Mesendoderm (in vitro differentiated cells): Measurements from ENCODE around the gene IBTK.
"Not testable (repeated sequence)": the region's sequence is repeated elsewhere in the genome, so short reads cannot be mapped to it uniquely, and the experiment has no call there.

Experiments
- DNase-seq: peaks from one replicate; pipeline ENCODE4 v3.0.0; 2013
- H2AK5ac ChIP-seq: 2 replicates; pipeline ENCODE4 v1.6.1; 2013; ENCODE audit warnings: low read length, inconsistent platforms
- H2BK120ac ChIP-seq: 2 replicates; pipeline ENCODE4 v1.6.1; 2013; ENCODE audit warnings: low read depth, mild to moderate bottlenecking, low read length, moderate library complexity, mixed read lengths
- H2BK15ac ChIP-seq: replicated peaks from 2 replicates; pipeline ENCODE4 v1.6.1; 2013; ENCODE audit warnings: low read depth, mild to moderate bottlenecking, moderate library complexity
- H2BK5ac ChIP-seq: 2 replicates; pipeline ENCODE4 v1.6.1; 2013; ENCODE audit warnings: low read length, inconsistent platforms
- H3K18ac ChIP-seq: 2 replicates; pipeline ENCODE4 v1.6.1; 2013; ENCODE audit warnings: mild to moderate bottlenecking, low read length, mixed read lengths
- H3K23ac ChIP-seq: one replicate; pipeline ENCODE4 v1.6.1; 2013; ENCODE audit warnings: low read length
- H3K27ac ChIP-seq: 2 replicates; pipeline ENCODE4 v1.5.1; 2013; ENCODE audit warnings: low read depth, mild to moderate bottlenecking, inconsistent platforms, low read length, moderate library complexity
- H3K27me3 ChIP-seq: 2 replicates; pipeline ENCODE4 v1.6.1; 2013; ENCODE audit warnings: low read length, control low read depth, mild to moderate bottlenecking, inconsistent platforms; ENCODE audit not compliant: insufficient read depth, poor library complexity
- H3K36me3 ChIP-seq: 2 replicates; pipeline ENCODE4 v1.6.1; 2013; ENCODE audit warnings: low read length, inconsistent platforms; ENCODE audit not compliant: control insufficient read depth, insufficient read depth
- H3K4ac ChIP-seq: one replicate; pipeline ENCODE4 v1.6.1; 2013; ENCODE audit warnings: low read depth, mild to moderate bottlenecking, low read length, moderate library complexity
- H3K4me1 ChIP-seq: 2 replicates; pipeline ENCODE4 v1.6.1; 2013; ENCODE audit warnings: low read depth, low read length, inconsistent platforms; ENCODE audit not compliant: control insufficient read depth
- H3K4me2 ChIP-seq: 2 replicates; pipeline ENCODE4 v1.6.1; 2013; ENCODE audit warnings: low read length
- H3K4me3 ChIP-seq: 2 replicates; pipeline ENCODE4 v1.5.1; 2013; ENCODE audit warnings: mild to moderate bottlenecking, low read length
- H3K56ac ChIP-seq: one replicate; pipeline ENCODE4 v1.6.1; 2013; ENCODE audit warnings: low read length
- H3K79me1 ChIP-seq: 2 replicates; pipeline ENCODE4 v1.6.1; 2013; ENCODE audit warnings: low read length, inconsistent platforms
- H3K79me2 ChIP-seq: 2 replicates; pipeline ENCODE4 v1.6.1; 2013; ENCODE audit warnings: mild to moderate bottlenecking, low read length; ENCODE audit not compliant: control insufficient read depth, insufficient read depth
- H3K9ac ChIP-seq: 2 replicates; pipeline ENCODE4 v1.6.1; 2013; ENCODE audit warnings: low read length, inconsistent platforms
- H4K5ac ChIP-seq: one replicate; pipeline ENCODE4 v1.6.1; 2013; ENCODE audit warnings: low read length
- H4K8ac ChIP-seq: one replicate; pipeline ENCODE4 v1.6.1; 2013; ENCODE audit warnings: low read depth, mild to moderate bottlenecking, control low read depth, low read length, moderate library complexity
- WGBS: extraction: QIAGEN DNeasy Blood & Tissue Kit; methylation state at CpG from one replicate; pipeline ENCODE4 v1.1.7; 2013; ENCODE audit warnings: low lambda C conversion rate, missing lambda C conversion rate; ENCODE audit not compliant: insufficient coverage; ENCODE audit errors: extremely low coverage; 5-methylcytosine and 5-hydroxymethylcytosine counted together

The IBTK gene

DNA sequence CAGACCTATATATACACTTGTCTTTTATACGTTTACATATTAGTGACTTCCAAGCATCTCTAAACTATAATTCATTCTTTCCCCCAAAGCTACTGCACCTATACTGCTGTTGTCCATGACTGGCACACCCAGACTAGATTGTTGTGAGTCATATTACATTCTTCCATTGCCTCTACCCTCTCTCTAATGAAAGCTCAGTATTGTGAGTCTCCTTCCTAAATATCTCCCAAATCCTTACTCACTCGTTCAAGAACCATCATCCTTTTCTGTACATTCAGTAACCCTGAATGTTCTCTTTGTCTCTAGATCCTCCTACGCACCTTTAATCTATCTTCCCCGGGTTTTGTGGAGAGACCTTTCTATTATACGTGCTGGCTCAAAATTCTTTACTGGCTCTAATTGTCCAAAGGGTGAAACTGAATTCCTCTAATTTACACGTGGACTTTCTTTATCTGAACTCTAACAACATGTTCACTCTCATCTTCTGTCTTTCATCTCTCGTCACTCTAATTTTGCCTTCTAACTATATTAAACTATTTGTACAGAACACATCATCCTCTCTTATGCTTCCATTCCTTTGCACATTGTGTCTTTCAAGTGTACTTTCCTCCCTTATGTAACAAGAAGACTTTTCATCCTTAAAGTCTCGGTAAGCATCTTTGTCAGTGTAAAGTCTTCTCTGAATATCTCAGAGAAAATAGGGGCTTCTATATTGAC is 109.3 kb downstream of the IBTK start:
- Histone ChIP-seq H2BK15ac (no peak overlapping the region), H3K79me1 (no peaks in the 10 kb centered on the region), H2BK120ac (no peak overlapping the region), H3K18ac (no peak overlapping the region), H3K9ac (no peak overlapping the region), H3K79me2 (no peaks in the 10 kb centered on the region), H3K4me3 (no peak overlapping the region), H3K4ac (no peak overlapping the region), H3K56ac (no peak overlapping the region), H4K5ac (no peak overlapping the region), H3K4me2 (no peak overlapping the region), H3K36me3 (no peaks in the 10 kb centered on the region), H3K27ac (no peak overlapping the region), H4K8ac (no peak overlapping the region), H3K27me3 (no peaks in the 10 kb centered on the region), H2AK5ac (no peak overlapping the region), H3K4me1 (no peaks in the 10 kb centered on the region), H3K23ac (no peak overlapping the region), H2BK5ac (no peak overlapping the region)
- WGBS, result no CpG with 5 or more reads among the region's 8 CpGs
- DNase-seq, result no peak

DNA sequence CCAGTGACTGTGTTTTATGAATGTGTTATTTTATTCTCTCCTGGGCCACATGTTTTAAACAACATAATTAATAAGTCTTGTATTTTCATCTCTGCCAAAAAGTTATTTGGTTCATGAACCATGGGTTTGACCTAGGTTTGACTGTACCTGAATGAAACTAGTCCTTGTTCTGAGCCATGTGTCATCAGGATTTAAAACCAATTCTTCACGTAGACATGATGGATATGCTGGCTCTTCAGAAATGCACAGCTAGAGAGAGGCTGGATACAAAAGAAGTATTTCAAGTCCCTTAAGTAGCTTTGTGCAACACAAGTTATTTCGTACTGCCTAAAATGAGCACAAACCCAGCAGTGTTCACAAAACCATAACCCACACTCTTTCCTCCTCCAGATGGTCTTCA is 116.1 kb downstream of the IBTK start:
- DNase-seq, result no peak
- Histone ChIP-seq H3K9ac (no peak overlapping the region), H3K27me3 (no peaks in the 10 kb centered on the region), H3K56ac (no peak overlapping the region), H3K27ac (no peak overlapping the region), H3K23ac (no peak overlapping the region), H3K79me2 (no peaks in the 10 kb centered on the region), H2BK15ac (no peak overlapping the region), H3K18ac (no peak overlapping the region), H3K4ac (no peak overlapping the region), H4K8ac (no peak overlapping the region), H4K5ac (no peak overlapping the region), H3K36me3 (no peaks in the 10 kb centered on the region), H3K4me3 (no peak overlapping the region), H2BK120ac (no peak overlapping the region), H2AK5ac (no peak overlapping the region), H3K79me1 (no peaks in the 10 kb centered on the region), H2BK5ac (no peak overlapping the region), H3K4me1 (no peaks in the 10 kb centered on the region), H3K4me2 (no peak overlapping the region)
- no CpG with 5 or more reads among the region's 2 CpGs for WGBS

DNA sequence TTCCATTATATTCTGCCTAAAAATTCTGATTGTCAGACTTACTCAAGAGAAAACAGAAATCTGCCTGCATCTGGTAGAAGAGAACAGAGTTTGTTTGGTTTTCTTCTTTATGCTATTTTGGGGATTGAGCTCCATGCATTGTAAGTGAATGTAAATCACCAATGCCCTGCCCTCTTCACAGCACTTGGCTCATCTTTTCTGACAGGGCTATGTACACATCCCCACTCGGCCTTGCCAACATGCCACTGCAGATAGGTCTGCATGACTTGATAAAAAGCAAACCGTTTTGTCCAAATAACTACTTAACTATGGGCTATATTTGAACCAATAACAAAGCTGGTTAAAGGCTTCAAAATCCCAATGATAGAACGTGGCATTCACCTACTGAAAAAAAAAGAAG is 117.7 kb downstream of the IBTK start:
- Histone ChIP-seq H3K79me1 (no peaks in the 10 kb centered on the region), H2BK5ac (no peak overlapping the region), H4K8ac (no peak overlapping the region), H2AK5ac (no peak overlapping the region), H3K4me3 (no peak overlapping the region), H3K79me2 (no peaks in the 10 kb centered on the region), H2BK120ac (no peak overlapping the region), H3K27me3 (no peaks in the 10 kb centered on the region), H3K4me2 (no peak overlapping the region), H3K36me3 (no peaks in the 10 kb centered on the region), H3K4me1 (no peaks in the 10 kb centered on the region), H3K56ac (no peak overlapping the region), H3K9ac (no peak overlapping the region), H3K4ac (no peak overlapping the region), H4K5ac (no peak overlapping the region), H3K23ac (no peak overlapping the region), H3K18ac (no peak overlapping the region), H3K27ac (no peak overlapping the region), H2BK15ac (no peak overlapping the region)
- WGBS, result no CpG with 5 or more reads among the region's 3 CpGs
- DNase-seq, result no peak

DNA sequence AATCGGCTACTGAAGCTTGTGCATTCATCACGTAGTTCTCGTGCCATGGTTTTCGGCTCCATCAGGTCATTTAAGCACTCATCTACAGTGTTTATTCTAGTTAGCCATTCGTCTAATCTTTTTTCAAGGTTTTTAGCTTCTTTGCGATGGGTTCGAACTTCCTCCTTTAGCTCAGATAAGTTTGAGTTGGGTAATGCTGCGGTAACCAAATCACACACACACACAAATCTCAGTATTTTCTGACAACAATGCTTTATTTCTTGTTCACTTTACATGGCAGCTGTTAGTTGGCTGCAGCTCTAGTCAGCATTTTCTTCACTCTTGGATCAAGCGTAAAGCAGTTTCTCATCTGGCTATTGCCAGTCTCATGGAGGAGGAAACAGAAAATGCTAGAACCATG is 118.6 kb downstream of the IBTK start:
- not testable (repeated sequence) for H4K8ac ChIP-seq, H3K4me3 ChIP-seq, H3K27me3 ChIP-seq, H2BK5ac ChIP-seq, H2AK5ac ChIP-seq, H2BK120ac ChIP-seq, H3K4me1 ChIP-seq, H3K9ac ChIP-seq, H2BK15ac ChIP-seq, H3K23ac ChIP-seq, H3K27ac ChIP-seq, H3K79me2 ChIP-seq, H3K36me3 ChIP-seq, H3K4me2 ChIP-seq, H3K56ac ChIP-seq, H3K79me1 ChIP-seq, H4K5ac ChIP-seq, DNase-seq, H3K18ac ChIP-seq, H3K4ac ChIP-seq
- WGBS, result no CpG with 5 or more reads among the region's 9 CpGs

DNA sequence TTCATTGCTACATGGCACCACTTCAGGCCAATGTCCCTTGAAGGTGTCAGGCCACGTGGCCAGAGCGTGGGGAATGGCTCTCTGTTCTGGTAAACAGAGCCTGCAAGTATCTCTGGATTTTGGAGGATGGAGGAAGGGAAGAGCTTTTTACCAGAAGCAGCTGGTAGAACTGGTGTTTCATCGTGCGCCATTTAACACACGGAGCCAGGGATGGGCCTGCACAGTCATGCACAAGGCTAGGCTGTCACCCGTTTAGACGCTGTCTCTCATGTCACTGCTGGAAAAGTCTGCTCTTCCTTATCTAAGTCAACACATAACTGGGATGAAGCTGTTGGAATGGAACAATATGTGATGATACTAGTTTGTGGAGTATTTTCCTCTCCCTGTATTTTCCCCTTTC is 123.9 kb downstream of the IBTK start:
- no peaks in the 10 kb centered on the region for H3K4me1 ChIP-seq
- no peak overlapping the region for H3K27ac ChIP-seq
- H3K4ac ChIP-seq, result no peak overlapping the region
- no peak overlapping the region for H3K23ac ChIP-seq
- no peaks in the 10 kb centered on the region for H3K36me3 ChIP-seq
- DNase-seq, result no peak
- no peak overlapping the region for H3K4me2 ChIP-seq
- H4K8ac ChIP-seq, result no peak overlapping the region
- no peak overlapping the region for H4K5ac ChIP-seq
- no peak overlapping the region for H2BK15ac ChIP-seq
- no peak overlapping the region for H3K4me3 ChIP-seq
- H3K27me3 ChIP-seq, result no peaks in the 10 kb centered on the region
- no peak overlapping the region for H3K56ac ChIP-seq
- H3K79me1 ChIP-seq, result no peaks in the 10 kb centered on the region
- H3K79me2 ChIP-seq, result no peaks in the 10 kb centered on the region
- no CpG with 5 or more reads among the region's 7 CpGs for WGBS
- no peak overlapping the region for H2BK5ac ChIP-seq
- H2AK5ac ChIP-seq, result no peak overlapping the region
- no peak overlapping the region for H3K9ac ChIP-seq
- no peak overlapping the region for H2BK120ac ChIP-seq
- no peak overlapping the region for H3K18ac ChIP-seq
